Kidney tubule cell (primary cell): ENCODE measurements around the gene DNAJC5G.
"Not testable (repeated sequence)": the region's sequence is repeated elsewhere in the genome, so short reads cannot be mapped to it uniquely, and the experiment has no call there.

Experiments used
- DNase-seq: peaks from one replicate; pipeline ENCODE4 v3.0.0-alpha.2; 2018; ENCODE audit warnings: low spot score

DNAJC5G gene

DNA sequence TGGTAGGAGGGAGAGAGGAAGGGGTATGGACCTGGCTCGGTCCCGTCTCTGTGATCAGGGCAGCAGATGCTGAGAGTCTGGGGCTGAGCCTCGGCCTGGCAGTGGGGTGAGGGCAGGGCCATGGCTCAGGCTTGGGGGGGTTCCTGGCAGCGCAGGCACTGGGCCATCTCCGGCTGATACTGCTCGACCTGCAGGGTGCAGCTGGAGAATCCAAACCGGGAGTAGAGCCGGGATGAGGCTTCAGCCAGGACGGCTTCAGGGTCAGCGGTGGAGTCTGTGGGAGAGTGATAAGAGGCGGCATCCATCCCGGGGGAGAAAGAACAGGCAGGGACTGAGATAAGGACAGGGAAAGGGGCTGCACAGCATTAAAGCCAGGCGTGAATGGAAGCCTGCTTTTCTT lies 20.0 kb upstream of the DNAJC5G start:
- no peak for DNase-seq

DNA sequence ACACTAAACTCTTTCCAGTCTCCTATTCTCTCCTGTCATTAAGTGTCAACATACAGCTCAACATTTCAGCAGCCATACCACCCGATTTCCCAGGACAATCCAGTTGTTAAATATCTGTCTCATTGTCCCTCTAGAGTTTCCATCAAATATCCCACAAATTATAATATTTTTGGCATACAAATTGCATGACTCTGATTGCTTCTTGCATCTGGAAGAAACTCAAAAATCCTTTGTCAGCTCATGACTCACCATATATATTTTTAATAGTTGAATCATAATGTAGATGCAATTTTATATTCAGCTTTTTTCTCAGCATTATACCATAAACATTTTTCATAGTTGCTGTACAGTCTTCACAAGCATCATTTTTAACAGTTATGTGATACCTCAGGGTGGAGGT lies 19.6 kb upstream of the DNAJC5G start:
- DNase-seq = no peak

DNA sequence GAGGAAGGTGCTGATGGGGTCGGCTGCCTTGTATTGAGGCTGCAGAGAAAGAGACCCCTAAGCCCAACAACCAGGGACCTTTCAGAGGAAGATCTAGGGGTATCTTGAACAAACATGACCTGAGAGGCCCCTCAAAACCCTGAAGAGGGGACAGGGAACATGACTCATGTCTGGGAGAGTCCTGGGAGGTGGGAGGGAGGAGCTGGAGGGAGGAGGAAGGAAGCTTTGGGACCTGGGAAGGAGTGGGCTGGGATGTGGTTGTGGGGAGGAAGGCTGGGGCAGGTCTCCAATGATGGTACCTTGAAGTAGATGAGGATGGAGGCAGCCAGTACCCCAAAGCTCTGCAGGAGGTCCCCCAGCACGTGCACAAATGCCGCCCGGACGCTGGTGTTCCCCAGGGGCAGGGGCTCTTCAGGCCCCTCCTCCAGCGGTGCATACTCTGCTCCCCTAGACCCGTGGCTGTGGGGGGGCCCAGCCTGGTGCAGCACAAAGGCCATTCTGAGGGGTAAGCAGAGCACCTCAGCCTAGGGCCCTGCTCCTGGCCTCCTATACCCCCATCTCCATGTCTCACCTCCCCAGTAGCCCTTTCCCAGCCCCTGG lies 18.3 kb upstream of the DNAJC5G start:
- DNase-seq = no peak

DNA sequence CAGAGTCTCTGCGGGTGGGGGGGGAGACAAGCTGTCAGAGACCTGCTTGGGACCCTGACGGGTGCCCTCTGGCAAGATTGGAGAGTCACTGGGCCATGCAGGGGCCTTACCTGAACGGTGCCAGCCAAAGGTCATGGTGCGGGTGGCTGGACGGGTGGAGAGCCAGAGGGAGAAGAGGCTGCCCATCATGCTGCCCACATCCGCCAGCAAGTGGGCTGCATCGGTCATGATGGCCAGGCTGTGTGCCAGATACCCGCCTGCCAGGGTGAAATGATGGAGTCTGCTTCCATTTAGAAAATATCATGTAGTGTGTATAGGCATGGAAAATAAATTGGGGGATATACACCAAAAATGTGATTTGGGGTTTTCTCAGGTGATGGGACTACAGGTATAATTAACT lies 17.2 kb upstream of the DNAJC5G start:
- no peak for DNase-seq

DNA sequence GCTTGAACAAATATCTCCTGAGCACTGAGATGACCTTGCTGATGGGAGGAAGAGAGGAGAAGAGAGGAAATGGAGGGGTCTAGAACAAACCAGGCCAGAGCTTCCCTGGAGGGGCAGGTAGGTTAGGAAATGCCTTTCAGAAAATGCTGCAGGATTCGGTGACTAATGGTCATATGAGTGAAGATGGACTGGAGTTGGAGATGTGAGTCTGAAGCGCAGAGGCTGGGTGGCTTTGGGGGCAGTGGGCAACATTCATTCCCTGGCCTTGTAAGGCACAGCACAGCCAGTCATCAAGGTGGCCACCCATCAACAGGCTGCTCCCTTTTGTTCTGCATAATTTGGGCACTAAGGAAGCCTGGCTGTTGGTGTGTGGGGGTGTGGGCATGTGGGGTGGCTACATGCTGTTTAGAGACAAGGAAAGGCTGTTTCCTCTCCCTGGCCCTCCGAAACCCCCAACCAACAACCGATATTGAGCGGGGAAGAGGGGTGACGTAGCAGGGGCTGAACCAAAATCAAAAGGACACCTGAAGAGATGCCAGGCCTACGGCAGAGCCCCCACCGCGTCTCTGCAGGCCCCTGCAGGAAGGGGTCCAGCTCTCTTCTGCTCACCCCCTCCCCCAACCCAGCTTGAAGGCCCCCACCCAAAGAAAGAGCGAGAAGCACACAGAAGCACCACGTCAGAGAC lies 13.8 kb upstream of the DNAJC5G start:
- no peak for DNase-seq

DNA sequence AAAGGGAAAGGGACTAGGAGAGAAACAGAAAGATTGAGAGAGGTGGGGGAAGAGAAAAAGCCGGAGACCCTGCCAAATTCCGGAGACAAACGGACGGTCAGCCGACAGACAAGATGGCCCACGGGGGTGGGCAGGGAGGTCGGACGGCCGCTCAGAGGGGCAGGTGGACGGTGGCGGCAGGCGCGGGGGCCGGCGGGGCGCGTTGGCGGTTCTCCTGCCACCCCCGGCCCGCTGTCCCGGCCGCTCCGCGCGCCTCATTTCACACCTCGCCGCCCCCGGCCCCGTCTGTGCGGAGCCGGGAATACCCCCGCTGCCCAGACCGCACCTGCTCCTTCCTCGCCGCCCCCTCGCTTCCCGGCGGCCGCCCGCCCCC lies 13.3 kb upstream of the DNAJC5G start:
- no peak for DNase-seq

DNA sequence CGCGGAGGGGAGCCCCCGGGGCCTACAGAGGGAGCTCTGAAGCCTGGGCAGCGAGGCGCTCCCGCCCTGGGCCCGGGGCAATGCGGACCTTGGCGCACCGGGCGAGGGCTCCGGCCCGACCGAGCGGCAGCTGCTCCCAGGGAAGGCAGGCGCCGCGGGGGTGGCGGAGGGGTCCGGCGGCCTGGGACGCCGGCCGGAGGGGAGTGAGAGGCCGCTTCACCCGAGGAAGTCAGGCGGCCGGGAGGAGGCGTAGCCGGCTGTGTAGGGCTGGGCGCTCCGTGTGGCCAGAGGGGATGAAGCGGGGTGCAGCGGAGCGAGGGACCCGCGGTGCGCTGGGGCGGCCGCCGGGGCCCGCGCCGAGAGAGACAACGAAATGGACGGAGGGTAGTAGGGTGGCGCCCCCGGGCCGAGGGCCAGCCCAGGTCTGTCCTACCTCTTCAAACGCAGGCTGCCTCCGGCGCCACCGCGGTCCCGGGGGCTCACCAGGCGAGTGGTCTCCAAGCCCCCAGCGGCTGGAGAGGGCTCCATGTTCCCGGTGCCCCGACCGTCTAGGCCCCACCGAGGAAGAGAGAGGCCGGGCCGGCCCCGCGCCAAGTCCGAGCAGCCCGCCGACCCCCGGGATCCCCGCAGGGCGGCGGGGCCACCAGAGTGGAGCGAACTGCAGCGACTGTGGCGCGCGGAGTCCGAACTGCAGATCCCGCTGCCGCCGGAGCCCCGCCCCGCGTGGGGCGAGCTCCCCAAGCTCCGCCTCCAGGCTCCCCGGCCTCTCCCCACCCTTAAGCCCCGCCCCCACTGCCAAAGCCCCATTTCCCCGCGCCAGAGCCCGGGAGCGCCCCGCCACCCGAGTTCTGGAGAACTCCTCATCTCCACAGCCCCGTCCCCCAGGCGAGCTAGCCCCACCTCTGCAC lies 12.6 kb upstream of the DNAJC5G start, which contains the start of gene SLC30A3:
SLC30A3 (minus strand) TSS at position 669 of the 908 bp plus-strand sequence; CDS start at position 528, 141 bp downstream.
- DNase-seq = no peak

DNA sequence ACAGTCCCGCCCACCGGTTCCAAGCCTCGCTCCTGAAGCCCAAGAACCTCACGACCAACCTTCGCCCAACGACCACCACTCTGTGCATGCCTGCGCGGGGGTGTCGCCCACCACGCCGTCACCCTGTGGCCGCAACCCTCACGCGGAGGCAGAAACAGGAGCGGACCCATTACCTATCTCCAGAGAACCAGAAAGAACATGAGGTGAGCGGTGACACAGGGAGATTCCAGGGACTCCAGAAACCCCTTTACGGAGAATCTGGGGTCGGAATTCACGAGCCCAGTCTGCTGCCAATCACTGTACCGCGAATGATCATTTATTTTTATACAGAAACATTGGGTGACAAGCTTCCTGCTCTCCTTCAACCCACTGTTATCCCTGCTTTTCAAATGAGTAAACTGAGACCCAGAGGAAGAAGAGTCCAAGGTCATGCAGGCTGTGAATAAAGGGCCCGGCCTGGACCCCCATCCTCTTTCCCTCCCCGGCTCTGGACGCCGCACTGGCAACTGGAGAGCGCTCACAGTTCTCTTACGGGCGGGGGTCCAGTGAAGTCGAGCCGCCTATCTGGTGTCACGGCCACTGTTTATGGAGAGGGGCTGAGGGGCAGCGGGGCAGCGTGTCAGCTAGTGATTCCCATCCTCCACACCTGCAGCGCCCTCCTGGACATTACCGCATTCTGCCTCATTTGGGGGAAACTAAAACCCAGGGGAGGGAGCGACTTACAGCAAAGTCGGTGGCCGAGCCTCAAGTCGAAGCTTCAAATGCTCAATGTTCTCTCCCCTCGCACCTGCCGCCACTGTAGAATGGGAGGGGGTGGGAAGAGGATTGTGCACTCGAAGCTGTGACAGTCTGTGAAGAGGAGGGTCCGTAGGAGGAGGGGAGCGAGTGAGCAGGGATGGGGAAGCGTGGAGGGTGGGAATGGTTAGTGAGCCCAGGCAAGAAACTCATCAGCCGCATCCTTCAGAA lies 11.7 kb upstream of the DNAJC5G start:
- DNase-seq = no peak

DNA sequence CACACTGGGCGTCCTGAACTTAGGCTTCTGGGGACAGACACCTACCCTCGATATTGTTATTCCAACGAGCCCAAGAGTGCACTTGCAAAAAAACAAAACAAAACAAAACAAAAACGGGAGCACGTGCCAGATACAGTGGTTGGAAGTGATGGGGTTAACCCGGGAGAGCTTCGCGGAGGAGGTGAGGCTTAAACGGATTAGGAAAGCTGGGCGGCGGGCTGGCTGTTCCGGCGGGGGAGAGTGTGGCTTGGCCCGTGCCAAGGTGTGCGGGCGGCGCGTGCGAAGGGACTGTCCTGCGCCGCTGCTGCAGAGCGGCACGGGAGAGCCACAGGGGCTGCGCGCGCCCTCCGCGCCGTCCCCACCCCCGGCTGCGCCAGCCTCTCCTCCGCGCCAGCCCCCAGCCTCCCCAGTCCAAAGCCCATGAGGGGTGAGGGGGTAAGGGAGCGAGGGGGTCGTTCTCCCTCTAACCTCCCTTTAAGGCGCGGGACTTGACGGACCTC lies 10.9 kb upstream of the DNAJC5G start:
- DNase-seq = no peak

DNA sequence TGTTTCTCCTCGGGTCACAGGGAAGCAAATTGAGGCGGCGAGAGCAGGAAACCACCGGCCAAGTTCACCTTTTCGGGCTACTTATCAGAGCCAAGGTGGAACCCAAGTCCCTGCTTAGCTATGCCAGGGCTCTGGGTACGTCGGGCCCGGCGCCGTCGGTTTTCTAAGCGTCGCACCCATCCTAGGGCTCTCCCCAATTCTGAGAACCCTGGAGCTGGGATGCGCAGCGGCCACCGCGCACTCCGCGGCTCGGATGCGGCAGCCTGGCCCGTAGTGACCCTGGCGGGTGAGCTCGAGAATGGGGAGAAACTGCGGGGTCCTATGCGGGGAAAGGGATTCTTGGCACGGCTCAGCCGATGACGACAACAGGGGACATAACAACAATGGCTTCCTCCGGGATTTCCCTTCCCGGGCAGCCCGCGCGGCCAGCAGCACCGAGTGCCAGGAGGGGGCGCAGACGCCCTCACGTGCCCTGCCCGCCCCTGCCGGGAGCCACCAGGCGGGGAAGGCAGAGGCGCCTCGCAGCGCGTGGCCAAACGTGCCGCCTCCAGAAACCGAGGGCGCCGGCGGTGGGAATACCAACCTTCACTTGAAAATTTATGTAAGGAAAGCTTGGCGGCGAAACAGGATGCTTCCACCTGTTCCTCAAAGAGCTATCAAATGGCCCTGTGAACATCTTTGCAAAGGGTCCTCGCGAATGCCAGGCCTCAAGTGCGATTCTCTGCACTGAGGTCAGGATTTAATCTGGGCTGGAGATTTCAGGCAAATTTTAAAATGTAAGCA lies 10.3 kb upstream of the DNAJC5G start:
- DNase-seq = peak; percentile 59

DNA sequence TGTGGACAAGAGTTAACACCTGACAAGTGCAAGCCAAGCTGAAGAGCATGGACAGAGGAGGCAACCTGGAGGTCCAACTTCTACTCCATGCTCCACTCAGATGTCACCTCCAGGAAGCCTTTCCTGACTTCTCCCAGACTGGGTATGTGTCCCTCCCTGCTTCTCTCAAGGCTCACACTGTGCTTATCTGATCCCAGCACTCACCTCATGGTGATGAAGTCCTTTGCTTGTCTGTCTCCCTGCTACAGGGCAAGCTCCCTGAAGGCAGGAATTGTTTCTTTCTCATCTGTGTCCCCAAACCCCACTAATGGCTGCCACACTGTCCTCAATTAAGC lies 9.7 kb upstream of the DNAJC5G start:
- DNase-seq = no peak

DNA sequence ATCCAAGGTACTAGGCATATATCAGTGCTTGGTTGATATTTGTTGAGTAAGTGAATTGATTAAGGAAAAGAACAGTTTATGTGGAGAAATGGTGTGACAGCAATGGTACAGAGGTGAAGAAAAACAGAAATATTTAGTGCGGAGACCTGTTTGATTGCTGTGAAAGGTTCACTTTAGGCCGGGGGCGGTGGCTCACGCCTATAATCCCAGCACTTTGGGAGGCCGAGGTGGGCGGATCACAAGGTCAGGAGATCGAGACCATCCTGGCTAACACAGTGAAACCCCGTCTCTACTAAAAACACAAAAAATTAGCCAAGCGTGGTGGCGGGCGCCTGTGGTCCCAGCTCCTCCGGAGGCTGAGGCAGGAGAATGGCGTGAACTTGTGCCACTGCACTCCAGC lies 6.9 kb upstream of the DNAJC5G start:
- not testable (repeated sequence) for DNase-seq

DNA sequence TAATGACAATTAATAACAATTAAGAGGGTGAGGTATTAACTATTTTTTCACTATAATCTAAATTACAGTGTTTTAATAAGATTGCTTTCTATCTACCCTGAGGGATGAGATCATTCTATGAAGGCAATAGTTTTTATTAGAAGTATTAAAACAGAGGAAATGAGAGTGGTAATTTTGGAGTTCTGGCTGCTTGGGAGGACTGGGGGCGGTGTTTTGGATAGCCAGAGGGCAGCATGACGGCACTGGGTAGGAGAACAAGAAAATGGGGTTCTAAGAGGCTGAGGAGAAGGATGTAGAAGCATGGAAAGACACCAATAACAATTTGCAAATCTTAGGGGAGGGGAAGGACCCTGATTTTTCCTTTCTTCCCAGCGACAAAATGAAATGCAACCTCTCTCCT lies 5.1 kb upstream of the DNAJC5G start:
- DNase-seq = no peak

DNA sequence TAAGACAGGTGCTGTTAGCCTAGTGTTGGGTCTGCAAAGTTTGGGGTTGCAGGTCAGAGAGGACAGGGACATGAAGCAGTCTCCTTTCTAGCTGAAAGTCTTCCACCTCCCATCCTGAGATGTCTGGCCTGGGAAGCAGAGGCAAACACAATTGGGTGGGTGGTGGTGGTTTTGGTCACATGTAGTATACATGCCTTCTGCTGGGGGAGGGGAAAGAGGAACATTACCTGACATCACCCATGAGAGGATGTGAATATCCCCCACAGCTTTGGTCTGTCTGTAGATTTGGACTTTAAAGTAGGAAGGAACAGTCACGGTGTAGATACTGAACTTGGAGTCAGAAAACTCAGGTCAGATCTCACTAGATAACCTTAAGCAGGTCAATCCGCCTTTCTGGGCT lies 4.6 kb upstream of the DNAJC5G start:
- DNase-seq = no peak

DNA sequence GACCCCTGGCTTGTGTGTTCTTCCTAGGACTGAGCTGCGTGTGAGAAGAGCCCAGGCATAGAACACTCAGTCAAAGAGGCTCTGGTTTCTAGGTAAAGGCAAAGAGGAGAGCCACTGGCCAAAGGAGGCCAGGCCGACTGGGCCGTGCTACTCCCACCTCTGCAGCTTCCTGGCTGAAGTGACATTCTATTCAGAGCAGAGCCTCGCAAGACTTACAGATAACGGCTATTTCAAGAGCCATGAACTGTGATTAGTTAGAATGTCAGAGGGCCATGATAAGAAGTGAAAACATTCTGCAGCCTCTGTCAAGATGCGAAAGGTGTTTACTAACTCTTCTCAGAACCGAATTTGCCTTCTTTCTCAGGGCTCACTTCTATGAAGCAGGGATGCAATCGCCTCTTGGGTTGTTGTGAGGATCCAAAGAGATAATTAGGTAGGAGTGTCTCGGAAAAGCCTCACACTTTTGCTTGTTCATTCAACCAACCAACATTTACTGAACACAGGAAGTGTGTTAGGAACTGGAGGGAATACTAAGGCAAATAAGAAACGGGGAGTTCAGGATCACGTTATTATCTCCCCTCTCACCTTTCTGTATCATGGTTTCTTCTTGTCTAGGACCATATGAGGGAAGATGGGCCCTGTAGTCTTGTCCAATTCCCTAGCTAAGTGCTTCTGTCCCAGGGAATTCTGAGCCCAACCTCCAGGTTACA lies 3.4 kb upstream of the DNAJC5G start:
- no peak for DNase-seq

DNA sequence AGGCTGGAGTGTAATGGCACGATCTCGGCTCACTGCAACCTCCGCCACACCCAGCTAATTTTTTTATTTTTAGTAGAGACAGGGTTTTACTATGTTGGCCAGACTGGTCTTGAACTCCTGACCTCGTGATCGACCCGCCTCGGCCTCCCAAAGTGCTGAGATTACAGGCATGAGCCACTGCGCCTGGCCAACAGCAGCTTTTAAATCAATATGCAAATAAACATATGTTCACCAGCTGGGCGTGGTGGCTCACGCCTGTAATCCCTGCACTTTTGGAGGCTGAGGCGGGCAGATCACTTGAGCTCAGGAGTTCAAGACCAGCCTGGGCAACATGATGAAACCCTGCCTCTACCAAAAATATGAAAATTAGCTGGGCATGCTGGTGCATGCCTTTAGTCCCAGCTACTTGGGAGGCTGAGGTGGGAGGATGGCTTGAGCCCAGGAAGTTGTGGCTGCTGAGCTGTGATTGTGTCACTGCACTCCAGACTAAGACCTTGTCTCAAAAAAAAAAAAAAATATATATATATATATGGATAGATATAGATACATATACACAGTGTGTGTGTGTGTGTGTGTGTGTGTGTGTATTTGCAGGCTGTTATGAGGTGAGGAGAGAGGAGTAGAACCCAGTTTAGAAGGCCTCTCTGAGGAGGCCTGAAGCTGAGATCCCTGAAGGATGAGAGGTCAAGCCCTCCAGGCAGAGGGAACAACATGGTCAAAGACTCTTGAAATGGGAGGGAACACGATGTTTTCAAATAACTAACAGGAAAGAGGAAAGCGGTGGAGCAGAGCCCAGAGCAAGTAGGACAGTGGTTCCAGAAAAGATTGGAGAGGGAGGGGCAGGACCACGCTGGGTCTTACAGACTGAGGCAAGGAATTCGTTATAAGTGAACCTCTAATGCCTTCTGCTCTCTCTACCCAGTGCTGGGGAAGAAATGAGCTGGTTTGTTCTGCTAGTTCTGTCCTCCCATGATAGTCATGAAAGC lies 2.4 kb upstream of the DNAJC5G start:
- not testable (repeated sequence) for DNase-seq

DNA sequence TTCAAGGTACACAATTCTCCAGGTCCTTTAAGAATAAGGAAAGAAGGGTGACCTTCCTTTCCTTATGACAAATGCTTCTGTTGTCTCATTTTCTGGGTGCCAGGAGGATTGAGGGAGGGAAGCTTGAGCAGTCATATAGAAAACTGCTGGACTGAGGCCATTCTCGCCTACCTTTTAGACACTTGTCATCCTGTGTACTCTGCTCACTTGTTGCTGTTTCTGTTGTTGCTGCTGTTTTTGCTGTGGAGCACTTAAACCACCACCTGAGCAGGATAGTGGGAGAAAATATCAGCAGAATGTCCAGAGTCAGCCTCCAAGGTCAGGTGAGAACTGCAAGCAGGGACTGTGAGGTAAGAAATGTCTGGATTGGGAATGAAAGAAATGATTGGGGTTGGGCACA lies 2.8 kb downstream of the DNAJC5G start:
- DNase-seq = peak; percentile 23

DNA sequence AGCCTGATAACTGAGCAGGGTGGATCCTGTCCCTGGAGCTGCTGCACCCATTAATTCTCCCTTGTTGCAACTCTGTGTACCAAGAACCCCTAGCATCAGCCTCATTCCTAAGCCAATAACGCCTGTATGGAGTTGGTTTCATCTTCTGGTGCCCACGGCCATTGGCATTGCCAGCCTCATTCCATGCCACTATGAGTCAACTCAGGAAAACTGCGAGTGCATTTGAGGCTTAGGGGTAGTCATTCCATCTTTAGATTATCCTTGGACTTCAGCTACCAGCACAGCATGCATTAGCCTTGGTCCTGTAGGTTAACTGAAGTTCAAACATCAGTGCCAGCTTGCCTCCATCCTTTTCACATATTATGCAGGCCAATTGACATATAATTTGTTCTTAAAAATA lies 5.6 kb downstream of the DNAJC5G start:
- DNase-seq = no peak

DNA sequence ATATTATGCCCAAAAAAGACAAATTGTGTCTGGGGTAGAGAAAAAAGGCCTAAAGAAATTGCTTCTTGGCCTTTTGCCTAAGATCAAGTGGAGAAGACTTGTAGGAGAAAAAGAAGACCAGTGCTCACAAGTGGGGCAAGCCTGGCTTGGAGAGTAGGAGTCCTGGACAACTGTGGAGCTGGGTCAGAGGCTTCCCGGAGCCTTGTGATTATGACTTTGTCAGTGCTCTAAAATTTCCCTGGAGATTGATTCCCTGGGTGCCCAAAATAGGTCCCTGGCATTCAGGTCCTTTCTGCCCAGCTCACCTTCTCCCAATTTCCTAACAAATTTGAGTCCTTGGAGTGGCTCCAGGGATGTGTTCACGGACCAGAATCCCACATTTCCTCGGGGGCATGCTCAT lies 6.2 kb downstream of the DNAJC5G start:
- no peak for DNase-seq
